ENCODE data around the gene ZCCHC14.

GRCh38 chr16:87363771-87364455, 128.9 kb downstream of the ZCCHC14 start:
- TF ChIP-seq EZH2phosphoT487 (IDR thresholded peaks at IDR 0.05; ENCODE audit: low read depth, severe bottlenecking, unreplicated experiment) = no peak
- no peak for TF ChIP-seq CTCF (IDR thresholded peaks at IDR 0.05; ENCODE audit: poor library complexity)

All from hepatocyte (in vitro differentiated cells).